Measurements from ENCODE around the gene IL15RA.

Gene IL15RA

GRCh38 chr10:5977471-5978229, at the start of gene IL15RA:
Gene IL15RA (minus strand): TSS chr10:5977543. CDS start chr10:5977492, 51 bp downstream.
- peak; percentile 43; the same call in 1 of the 2 replicates for TF ChIP-seq CTCF (IDR thresholded peaks at IDR 0.05; ENCODE audit: borderline replicate concordance, insufficient read depth, low read depth, low read length)

GRCh38 chr10:6025683-6026255, 48.4 kb upstream of the IL15RA start:
- H3K4me3 ChIP-seq (ENCODE audit: low read depth, low read length): no peak overlapping the region
- TF ChIP-seq CTCF (IDR thresholded peaks at IDR 0.05; ENCODE audit: borderline replicate concordance, insufficient read depth, low read depth, low read length): no peak

More at GRCh38 chr10:5977471-5978229, at the start of gene IL15RA:
- peak within 1 kb of the TSS; percentile 96 for H3K4me3 ChIP-seq (ENCODE audit: low read depth, low read length)

GRCh38 chr10:6024334-6024682, 47.0 kb upstream of the IL15RA start:
- TF ChIP-seq CTCF (IDR thresholded peaks at IDR 0.05; ENCODE audit: borderline replicate concordance, insufficient read depth, low read depth, low read length): no peak
- no peak overlapping the region for H3K4me3 ChIP-seq (ENCODE audit: low read depth, low read length)

- no peak overlapping the region for H3K4me3 ChIP-seq (ENCODE audit: low read depth, low read length)
- TF ChIP-seq CTCF (IDR thresholded peaks at IDR 0.05; ENCODE audit: borderline replicate concordance, insufficient read depth, low read depth, low read length): no peak
Observed at GRCh38 chr10:6023661-6024333, 46.5 kb upstream of the IL15RA start.

- no peak for TF ChIP-seq CTCF (IDR thresholded peaks at IDR 0.05; ENCODE audit: borderline replicate concordance, insufficient read depth, low read depth, low read length)
Observed at GRCh38 chr10:6022660-6023059, 45.3 kb upstream of the IL15RA start.

GRCh38 chr10:6020826-6021225, 43.5 kb upstream of the IL15RA start:
- no peak for TF ChIP-seq CTCF (IDR thresholded peaks at IDR 0.05; ENCODE audit: borderline replicate concordance, insufficient read depth, low read depth, low read length)
- H3K4me3 ChIP-seq (ENCODE audit: low read depth, low read length): no peak overlapping the region

More at GRCh38 chr10:6022660-6023059, 45.3 kb upstream of the IL15RA start:
- H3K4me3 ChIP-seq (ENCODE audit: low read depth, low read length): no peak overlapping the region

All from GM12875 (cell line).